Stimulated activated CD8-positive, alpha-beta memory T cell treated with anti-CD3 and anti-CD28 coated beads, Interleukin-7, amount 100 ng/mL, for 48 hours (primary cell): ENCODE results near the gene GABRE.
"Not testable (repeated sequence)": the region's sequence is repeated elsewhere in the genome, so short reads cannot be mapped to it uniquely, and the experiment has no call there.

Source experiments
- DNase-seq, 2 donors: peaks; one replicate each; pipeline ENCODE4 v3.0.0-alpha.2; 2020; ENCODE audit warnings: low read depth in 1 of 2; ENCODE audit errors: extremely low read depth in 1 of 2

GABRE gene

GRCh38 chrX:151970027-151970426 is 4.4 kb downstream of the GABRE start:
- DNase-seq, result no peak

- no peak for DNase-seq
These were observed 8.2 kb downstream of the GABRE start for GRCh38 chrX:151966236-151966635.

- DNase-seq, result no peak
These were observed 12.4 kb downstream of the GABRE start for GRCh38 chrX:151962034-151962433.

GRCh38 chrX:151958101-151958500 is 16.4 kb downstream of the GABRE start:
- DNase-seq, result no peak

GRCh38 chrX:151954730-151955129 is 19.7 kb downstream of the GABRE start:
- DNase-seq, result no peak

GRCh38 chrX:151938172-151938571 is 36.3 kb downstream of the GABRE start:
- no peak for DNase-seq

GRCh38 chrX:151935358-151935757 is 39.1 kb downstream of the GABRE start:
- DNase-seq, result no peak

- no peak for DNase-seq
These were observed 45.4 kb downstream of the GABRE start for GRCh38 chrX:151929126-151929525.

- no peak for DNase-seq
These were observed 50.8 kb downstream of the GABRE start for GRCh38 chrX:151923648-151924047.

GRCh38 chrX:151922692-151923091 is 51.8 kb downstream of the GABRE start:
- no peak for DNase-seq

- no peak for DNase-seq
These were observed 52.6 kb downstream of the GABRE start for GRCh38 chrX:151921866-151922265.

- no peak for DNase-seq
These were observed 53.2 kb downstream of the GABRE start for GRCh38 chrX:151921292-151921691.

GRCh38 chrX:151920530-151920929 is 53.9 kb downstream of the GABRE start:
- DNase-seq, result no peak

GRCh38 chrX:151920101-151920500 is 54.4 kb downstream of the GABRE start:
- no peak for DNase-seq

- no peak for DNase-seq
These were observed 54.9 kb downstream of the GABRE start for GRCh38 chrX:151919610-151920009.

GRCh38 chrX:151918736-151919135 is 55.7 kb downstream of the GABRE start:
- not testable (repeated sequence) for DNase-seq

- DNase-seq, result no peak
These were observed 61.7 kb downstream of the GABRE start, which contains the start of gene MAGEA4 for GRCh38 chrX:151912780-151913179. TSS of gene MAGEA4 (plus strand) at chrX:151912889. CDS start at chrX:151923665, 10,776 bp downstream.

GRCh38 chrX:151912221-151912620 is 62.3 kb downstream of the GABRE start:
- DNase-seq, result no peak

- no peak for DNase-seq
These were observed 69.5 kb downstream of the GABRE start for GRCh38 chrX:151904989-151905388.
